ENCODE results near the gene KDM1B.

The KDM1B gene

GRCh38 chr6:18263418-18264218, 108.4 kb downstream of the KDM1B start:
- peak; percentile 88 for DNase-seq

- DNase-seq: peak; percentile 98
Observed at GRCh38 chr6:18264219-18264922, 109.1 kb downstream of the KDM1B start, which contains the start of gene DEK. TSS of gene DEK (minus strand) at chr6:18264530. CDS start at chr6:18263987, 543 bp downstream.

DNA sequence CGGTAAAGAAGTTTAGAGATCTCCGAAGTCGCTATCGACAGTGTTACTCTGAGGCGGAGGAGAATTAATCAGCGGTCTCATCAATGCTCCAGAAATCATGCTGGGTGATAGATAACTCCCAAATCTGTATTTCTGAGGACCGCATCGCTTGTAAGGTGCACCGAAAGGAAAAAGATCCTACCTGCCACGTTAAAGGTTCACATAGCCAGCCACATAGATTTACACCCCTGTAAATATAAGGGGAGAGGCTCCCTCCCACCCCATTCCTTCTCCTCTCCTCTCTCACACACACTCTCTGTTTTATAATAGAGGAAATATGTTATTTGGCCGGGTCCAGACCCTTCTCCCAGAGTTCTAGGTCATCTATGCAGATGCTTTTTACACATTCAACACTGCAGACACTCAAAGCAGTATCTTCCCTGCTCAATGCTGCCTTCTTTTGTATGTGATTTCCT, 109.7 kb downstream of the KDM1B start:
- no peak for DNase-seq

DNA sequence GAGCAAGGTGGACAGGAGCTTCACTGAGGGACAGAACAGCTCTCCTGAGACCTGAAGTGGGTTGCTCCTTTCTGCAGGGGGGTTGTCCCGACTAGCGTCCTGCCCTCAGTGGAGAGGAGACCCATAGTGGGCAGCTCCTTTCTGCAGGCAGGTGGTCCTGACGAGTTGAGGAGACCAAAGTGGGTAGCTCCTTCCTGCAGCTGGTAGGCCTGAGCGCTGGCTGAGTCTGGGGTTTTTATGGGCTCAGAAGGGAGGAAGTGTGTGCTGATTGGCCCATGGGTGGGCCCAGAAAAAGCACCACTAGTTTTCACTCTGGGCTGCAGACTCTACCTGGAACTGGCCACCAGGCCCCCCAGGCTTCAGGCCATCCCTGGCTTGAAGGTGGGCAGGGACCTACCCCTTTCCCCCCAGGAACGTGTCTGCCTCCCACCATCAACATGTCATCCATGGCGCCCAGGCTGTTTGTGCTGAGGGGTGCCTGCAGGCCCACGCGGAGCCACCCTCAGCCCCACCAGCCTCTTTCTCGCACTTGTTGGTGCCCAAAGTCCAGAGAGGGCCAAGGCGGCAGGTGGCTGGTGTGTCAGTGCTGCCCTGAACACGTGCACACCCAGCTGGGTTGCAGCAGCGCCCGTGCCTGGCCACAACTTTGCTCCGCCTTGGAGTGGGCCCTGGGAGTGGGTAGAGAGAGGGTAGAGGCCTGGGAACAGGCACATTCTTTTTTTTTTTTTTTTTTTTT, 110.7 kb downstream of the KDM1B start:
- no peak for DNase-seq

DNA sequence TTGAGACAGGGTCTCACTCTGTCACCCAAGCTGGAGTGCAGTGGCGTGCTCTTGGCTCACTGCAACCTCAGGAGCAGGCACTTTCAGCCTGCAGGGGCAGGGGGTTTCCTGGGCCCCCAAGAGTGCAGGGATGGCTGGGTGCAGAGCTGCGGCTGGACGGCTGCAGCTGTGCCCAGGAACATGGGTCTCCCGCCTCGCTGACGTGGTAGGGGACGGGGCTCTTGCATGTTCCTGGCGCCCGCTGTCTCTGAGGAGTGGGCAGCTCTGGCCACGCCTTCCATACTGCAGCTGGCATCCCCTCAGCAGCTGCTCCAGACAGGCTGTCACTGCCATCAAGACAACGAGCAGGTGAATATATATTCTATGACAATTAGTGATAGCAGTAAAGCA, 111.3 kb downstream of the KDM1B start:
- no peak for DNase-seq

DNA sequence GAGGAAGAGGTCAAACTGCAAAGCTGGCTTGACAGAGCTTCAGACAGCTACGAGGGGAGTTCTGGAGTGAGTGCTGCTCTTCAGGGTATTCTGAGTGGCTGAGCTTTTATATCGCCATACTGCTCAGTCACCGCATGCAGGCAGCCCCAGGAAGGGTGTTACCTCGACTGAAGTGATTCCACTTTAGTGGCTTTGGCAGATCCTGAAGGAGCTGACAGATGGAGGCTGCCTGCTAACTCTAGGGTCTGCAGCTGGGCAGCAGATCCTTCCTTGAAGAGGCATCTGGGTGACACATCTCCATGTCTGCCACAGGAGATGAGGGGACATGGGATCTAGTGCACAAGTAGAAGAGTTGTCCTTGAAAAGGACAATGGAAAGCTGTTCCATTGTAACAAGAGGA, 112.8 kb downstream of the KDM1B start:
- DNase-seq: no peak

DNA sequence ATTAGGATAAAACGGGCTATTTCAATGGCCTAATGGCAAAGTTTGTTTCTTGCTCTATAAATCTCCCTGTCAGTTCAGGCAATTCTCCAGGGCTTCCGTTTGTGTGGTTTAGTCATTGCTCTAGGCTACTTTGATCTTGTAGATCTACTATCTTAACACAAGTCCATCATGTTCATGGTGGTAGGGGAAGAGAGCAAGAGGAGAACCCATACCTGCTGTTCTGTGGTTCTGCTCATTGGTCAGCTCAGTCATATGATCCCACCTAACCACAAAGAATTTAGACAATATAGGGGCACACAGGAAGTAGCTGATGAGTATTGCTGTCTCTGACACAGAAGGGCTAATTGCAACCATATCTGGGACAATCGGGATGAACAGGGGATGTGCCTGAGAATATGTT, 114.0 kb downstream of the KDM1B start:
- no peak for DNase-seq

DNA sequence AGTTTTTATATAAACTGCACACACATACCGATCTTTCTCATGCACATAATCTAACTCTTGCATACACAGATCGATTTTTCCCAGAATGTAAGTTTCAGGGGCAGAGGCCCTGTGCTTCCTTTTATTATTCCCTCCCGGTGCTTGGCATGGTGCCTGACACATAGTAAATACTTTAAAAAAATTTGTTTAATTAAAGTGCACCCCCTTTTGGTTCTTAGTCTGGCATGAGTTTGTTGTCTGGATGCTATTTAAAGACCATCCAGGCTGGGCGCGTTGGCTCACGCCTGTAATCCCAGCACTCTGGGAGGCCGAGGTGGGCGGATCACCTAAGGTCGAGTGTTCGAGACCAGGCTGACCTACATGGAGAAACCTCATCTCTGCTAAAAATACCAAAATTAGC, 114.5 kb downstream of the KDM1B start:
- no peak for DNase-seq

DNA sequence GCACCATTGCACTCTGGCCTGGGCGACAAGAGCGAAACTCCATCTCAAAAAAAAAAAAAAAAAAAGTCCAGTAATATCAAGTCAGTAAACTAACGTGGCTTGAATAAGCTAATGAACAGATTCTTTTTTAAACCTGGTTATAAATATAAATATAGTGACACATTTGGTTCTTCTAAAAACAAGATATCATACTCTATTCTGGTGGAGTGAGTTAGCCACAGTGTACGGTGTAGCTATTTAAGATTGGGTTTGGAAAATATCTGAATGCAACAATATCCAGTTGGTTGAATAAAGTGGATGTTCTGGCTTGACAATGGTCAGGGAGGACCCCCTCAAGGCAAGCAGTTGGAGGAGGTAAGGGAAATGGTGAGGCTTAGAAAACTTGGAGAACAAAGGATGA, 115.0 kb downstream of the KDM1B start:
- no peak for DNase-seq

Data from right kidney (tissue), 1 donor.